Prostate gland (tissue), 2 donors: ENCODE results near the gene CERS6.

Experiments used
- CTCF ChIP-seq, 4 experiments: fragments of 200-600 bp in 2 of 4; fragments of 450-650 bp in 2 of 4; sonication (generic) in 2 of 4; IDR thresholded peaks; 1 replicate in 3 of 4; 2 replicates in 1 of 4; pipeline ENCODE4 v1.5.1; 2016 to 2019; ENCODE audit warnings: antibody characterized with exemption in 4 of 4, mild to moderate bottlenecking in 2 of 4, moderate library complexity in 2 of 4
- POLR2AphosphoS5 ChIP-seq: sonication (generic); formaldehyde crosslinking; IDR thresholded peaks from one replicate; pipeline ENCODE4 v1.6.1; 2017; ENCODE audit warnings: antibody characterized with exemption

DNA sequence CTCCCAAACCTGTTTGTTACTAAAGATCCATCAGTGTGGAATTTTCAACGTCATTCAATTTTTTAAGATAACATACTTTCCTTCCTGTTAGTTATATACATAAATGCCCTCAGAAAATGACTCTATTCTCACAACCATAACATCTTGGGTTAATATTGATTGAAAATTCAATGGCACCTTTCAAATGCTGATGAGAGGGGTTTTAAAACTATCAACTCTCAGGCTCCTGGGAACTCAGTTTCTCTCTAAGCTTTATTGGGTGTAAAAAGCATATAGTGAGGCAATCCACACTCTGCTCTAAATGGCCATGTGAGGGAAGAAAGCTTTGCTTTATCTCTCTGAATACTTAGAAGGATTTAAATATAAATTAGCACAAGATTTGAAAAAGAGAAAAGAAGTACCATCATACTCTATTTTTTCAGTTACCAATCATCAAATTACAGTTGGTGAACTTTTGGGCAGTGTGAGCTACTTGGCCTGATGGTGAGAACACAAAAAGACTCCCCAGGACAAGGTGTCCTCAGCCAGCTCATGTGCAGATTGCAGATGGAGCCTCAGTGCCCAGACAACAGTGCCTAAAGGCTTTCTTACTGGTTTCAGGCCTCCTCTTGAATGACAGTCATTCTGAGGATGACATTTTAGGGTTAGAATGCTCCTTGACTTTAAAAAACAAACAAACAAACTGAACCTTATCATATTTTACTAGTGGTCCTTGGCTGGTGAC, 24.6 kb upstream of the CERS6 start:
- TF ChIP-seq POLR2AphosphoS5 (no peak), CTCF (IDR thresholded peaks at IDR 0.05) (no peak)
